Measurements from ENCODE around the gene MARCHF3.

GRCh38 chr5:126877602-126878001 is 152.8 kb downstream of the MARCHF3 start:
- TF ChIP-seq CTCF (IDR thresholded peaks at IDR 0.05): no peak
- TF ChIP-seq POLR2A (IDR thresholded peaks at IDR 0.05): no peak
